ENCODE measurements around the gene TOX3. TPM values are rescaled to one million over a fixed set of nuclear protein-coding genes. Genes with fewer than 3 reads are reported as not detected.

The TOX3 gene
- total RNA-seq, 1 donor from 2014 or later: not detected

DNA sequence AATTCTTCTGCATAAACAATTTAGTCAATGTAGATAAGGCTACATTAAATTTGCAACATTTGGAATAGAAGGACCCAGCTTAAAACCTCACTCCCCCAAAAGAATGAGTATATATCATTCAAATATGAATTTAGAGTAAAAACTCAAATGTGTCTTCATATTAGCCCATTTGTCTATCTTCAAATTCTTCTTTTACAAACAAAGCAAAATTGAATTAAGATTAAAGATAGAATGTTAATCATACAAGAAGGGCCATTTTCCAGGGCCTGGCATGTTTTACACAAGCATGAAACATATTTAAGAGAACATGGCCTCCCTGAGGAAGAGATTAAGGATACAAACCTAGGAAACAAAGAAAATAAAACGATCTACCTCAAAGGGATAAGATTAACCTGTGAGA lies 8.4 kb downstream of the TOX3 start:
- no peak for DNase-seq (ENCODE audit: low read depth, low spot score)

DNA sequence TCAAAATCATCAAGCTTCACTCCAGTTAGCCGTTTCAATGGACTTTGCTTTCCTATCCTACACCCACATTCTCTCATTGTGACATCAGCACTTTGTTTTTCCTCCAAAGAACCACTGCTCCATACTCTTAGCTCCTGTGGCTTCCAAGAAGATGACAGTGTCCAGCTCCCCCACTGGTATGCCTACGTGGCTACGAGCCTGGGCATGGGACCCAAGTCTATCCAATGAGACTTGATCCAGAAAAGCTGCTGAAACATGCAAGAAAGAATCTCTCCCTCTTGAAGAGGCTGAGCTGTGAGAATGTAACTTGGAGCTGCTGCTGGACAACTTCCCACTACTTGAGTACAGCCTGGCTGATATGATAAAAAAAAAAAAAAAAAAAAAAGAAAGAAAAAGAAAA lies 9.4 kb downstream of the TOX3 start:
- no peak for DNase-seq (ENCODE audit: low read depth, low spot score)

DNA sequence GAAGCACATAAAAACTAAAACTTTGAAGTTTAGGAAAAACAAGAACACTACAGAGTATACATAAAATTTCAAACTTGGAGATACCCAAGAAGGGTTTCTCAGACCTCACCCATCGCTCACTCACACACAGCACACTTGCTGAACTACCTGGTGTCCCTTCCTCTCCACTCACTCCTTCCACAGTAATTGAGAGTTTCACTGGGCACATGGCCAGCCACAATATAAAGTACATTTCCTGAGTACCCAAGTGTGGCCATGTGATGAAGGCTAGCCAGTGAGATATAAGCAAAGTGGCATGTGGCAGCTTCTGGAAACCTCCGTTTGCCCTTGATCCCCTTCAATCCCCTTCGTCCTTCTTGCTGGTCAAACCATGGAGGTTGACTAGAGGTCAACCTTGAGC lies 11.9 kb downstream of the TOX3 start:
- DNase-seq (ENCODE audit: low read depth, low spot score): no peak

DNA sequence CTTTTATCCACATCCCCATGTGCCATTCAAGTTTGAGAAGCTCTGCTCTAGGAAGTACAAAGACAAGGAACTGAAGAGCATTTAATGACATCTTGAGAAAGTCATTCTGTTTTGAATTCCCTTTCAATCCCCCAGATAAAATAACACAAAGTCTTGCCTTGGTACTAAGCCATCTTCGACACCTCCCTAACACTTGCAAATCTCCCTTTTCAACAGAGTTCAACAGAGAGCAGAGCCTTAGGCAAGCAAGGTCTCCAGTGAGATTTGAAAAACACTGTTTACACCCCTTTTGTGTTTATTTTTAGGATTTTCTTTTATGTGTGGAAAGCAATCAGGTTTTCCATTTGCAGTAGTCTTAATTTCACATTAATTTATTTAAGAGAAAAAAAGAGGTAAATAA lies 13.6 kb downstream of the TOX3 start:
- DNase-seq (ENCODE audit: low read depth, low spot score): no peak

DNA sequence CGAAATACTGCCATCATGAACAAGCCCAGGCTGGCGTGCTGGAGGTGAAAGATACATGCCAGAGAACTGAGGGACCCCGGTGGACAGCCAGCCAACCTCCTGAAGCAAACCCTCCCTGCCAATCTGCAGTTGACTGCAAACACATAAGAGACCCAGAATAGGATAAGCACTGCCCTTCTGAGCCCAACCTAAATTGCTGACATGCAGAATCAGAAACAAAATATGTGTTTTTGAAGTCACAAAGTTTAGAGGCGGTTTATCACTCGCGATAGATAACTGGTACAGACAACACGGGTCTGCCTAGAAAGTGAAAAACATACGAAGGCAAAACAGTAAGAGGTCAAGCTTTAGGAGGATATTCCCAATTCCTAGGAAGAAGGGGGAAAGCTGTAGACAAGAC lies 14.6 kb downstream of the TOX3 start:
- no peak for DNase-seq (ENCODE audit: low read depth, low spot score)

DNA sequence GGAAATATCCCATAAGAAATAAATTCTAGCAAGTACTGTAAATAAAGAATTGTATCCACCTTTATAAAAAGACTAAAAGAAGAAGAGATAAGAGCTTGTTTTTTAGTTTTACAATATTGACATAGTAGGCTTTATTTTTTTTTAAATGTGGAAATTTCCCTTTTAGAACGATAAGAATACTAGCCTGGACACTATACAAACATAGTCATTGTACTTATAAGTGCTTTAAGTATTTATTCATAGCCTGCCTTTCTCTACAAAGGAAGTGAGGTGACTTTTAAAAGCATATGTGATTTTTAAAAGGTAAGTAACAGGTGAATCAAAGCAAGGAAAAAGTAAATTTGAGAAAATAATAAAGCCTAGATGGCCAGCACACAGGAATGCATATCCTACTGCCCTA lies 17.7 kb downstream of the TOX3 start:
- DNase-seq (ENCODE audit: low read depth, low spot score): no peak

DNA sequence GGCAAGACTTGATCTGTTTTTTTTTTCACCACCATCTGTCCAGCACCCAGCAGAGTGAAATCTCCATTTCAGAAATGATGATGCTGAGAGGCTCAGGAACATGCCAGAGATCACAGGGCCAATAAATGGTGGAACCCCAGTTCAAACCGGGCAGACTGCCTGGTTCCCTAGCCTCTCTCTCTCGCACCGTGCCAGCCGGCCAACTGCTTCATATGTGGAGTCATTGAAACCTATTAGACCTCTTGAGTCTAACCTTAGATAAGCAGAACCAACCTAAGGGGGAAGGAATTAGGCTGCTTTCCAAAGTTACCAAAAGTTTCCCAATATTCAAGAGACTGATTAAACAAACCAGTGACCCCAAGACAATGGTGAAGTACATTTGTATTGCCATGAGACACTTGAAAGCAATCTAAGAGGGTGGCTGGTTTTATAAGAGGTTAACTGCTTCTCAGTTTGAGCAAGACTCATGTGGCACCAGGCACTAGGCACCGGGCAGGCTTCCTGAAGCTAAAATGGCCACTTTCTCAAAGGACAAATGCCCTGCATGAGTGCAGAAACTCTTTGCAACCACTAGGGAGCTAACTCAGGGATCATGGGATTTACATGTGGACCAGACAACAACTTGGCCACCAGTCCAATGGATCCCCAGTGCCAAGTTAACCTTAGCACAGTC lies 18.4 kb downstream of the TOX3 start:
- no peak for DNase-seq (ENCODE audit: low read depth, low spot score)

DNA sequence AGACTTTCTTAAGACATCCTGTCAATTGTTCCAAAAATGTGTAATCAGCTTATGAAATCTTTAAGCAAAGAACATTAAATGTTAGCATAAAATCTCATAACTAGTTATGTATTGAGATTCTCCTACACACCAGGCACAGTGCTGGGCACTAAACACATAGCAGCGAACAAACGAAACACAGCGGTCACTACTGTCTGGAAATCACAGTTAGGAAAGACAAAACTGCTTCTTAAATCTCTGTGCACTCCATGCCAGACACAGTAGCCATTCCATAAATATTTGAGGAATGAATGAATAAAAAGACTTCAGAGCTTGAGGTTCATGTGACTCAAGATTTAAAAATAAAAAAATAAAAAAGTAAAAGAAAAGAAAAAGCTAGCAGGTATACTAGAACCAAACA lies 20.1 kb downstream of the TOX3 start:
- DNase-seq (ENCODE audit: low read depth, low spot score): no peak

DNA sequence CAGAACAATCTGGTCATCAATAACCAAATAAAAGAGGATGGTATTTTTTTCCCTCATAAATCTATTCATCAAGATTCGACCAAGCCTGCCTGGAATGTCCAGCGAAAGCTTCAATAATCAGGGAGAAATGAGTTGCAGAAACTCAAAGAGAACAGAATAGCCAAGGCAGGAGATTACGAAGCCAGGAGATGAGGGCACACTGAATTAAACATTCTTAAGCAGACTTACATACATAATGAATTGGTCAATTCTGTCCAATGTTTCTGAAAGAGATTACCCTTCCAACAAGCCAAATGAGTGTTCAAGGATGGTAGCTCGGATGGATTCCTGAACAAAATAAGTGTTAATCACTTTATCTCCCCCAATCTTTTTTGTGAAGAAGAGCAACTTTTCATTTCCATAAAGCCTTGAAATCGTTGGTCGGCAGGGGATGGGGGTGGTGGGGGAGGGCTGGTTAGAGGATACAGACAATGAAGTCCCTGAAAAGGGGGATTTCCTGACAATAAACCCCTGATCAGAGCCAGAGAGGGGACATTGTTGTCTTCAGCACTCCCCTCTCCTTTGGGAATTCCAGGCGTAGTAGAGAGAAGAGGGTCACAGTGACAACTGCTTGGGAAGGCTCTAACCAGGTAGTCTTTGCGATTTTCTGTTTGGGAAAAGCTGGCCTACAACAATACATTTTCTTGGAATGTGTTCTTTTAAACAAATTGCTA lies 20.7 kb downstream of the TOX3 start:
- DNase-seq (ENCODE audit: low read depth, low spot score): no peak

DNA sequence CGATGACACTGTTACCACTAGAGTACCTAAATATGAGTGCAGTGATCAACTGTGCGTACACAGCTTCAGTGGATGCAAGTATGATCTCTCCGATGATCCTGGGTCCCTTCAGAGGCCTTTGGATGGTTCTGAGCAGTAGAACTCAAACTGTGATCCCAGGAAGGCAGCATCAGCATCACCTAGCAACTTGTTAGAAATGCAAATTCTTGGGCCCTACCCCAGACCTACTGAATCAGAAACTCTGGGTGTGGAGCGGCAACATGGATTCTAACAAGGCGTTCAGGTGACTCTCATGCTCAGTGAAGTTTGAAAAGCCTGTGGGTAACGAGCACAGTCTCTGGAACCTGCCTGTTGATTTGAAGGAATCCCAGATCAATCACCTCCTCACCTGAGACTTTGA lies 25.4 kb downstream of the TOX3 start:
- no peak for DNase-seq (ENCODE audit: low read depth, low spot score)

DNA sequence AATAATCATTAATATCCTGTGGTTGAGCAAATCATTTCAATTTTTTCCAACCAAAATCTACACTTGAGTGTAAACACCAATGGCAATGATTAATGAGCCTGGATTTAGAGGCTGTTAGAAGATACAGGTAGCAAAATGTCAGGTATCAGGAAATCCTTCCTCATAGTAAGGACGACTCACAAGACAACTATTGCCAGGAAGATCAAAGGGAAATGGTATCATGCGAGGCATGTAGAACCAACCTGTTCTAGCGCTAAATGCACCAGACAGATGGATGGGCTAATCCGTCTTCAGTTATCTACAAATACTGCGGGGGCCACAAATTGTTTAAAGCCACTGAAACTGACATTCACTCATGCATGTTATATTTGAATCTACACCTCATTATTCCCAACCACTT lies 28.1 kb downstream of the TOX3 start:
- DNase-seq (ENCODE audit: low read depth, low spot score): no peak

DNA sequence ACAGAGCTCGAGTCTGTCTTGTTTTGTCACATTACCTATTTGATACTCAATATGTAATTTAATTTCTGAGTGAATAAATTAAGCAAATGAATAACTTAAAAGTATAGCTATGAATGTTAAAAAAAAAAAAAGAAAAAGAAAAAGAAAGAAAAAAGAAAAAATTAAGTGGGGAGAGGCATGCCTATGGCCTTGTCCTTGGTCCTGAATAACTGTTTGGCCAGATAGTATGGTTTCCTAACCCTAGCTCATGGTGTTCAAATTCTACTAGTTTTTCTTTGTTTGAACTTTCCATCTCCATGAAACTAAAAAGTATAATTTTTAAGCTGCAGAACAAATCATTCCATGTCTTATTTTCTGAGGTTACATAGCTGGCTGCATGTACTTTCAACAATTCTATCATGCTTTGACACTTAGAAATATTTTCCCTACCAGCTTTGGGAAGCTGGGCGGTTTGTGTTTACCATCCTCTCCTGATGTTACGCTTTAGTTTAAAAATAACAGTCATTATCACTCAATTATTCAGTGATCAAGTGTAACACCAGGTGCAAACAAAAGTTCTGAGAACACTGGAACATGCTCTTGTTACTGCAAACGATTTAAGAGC lies 31.8 kb downstream of the TOX3 start:
- DNase-seq (ENCODE audit: low read depth, low spot score): no peak

DNA sequence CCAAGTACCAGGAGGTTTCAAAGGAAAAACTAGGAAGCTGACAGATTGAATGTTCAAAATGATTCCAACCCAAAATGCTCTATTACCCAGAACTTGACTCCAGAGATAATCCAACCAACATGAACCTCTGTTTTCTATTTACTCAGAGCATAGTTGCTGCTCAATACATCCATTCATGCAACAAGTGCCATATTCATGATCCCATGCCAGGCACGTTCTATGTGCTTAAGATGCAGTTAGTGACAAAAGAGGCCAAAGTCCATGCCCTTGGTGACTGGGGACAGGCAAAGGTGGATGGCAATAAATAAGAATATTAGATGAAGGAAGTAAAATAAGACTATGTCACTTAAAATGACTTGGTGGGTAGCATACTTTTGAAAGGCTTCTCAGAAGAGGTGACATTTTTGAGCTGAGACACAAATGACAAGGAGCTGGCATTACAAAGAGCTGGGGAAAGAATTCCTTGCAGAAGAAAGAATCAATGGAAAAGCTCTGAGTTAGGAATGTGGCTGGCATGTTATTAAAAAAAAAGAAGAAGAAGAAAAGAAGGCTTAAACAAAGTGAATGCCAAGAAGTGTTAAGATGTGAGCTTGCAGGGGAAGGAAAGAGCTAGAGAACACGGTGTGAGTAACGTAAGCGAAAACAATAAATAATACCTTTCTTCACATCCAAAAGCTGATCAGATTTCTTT lies 34.5 kb downstream of the TOX3 start:
- no peak for DNase-seq (ENCODE audit: low read depth, low spot score)

DNA sequence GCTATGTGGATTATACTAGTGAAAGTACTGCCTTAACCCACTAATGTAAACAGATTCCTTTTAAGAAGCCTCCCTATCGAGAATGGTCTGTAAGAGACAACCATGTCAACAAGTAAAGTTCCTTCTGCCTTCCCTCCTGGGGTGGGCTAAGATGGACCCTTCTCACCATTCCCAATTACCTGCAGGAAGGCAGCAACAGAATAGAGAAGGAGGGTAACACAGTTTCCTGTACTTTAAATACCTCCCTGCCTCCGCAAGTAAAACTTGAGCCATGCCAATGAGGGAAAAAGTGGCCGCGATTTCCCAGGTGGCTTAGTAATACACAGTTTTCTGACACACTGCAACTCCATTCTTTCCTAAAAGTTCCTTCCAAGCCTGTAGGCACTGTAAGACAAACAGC lies 45.2 kb downstream of the TOX3 start:
- no peak for DNase-seq (ENCODE audit: low read depth, low spot score)

DNA sequence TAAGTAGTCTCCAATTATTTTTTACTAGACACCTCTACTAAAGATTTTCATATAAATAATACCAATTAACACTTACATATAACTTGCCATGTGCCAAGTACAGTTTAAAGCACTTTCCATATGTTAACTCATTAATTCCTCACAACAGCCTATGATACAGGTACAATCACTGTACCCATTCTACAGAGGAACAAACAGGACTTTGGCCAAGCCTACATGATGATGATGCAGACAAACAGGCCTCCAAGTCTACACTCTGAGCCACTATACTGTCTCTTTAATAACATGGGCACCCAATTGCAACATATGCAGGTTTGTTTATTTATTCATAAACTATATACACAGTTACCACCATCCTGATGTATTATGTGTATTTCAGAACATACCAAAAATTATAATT lies 46.0 kb downstream of the TOX3 start:
- DNase-seq (ENCODE audit: low read depth, low spot score): no peak

DNA sequence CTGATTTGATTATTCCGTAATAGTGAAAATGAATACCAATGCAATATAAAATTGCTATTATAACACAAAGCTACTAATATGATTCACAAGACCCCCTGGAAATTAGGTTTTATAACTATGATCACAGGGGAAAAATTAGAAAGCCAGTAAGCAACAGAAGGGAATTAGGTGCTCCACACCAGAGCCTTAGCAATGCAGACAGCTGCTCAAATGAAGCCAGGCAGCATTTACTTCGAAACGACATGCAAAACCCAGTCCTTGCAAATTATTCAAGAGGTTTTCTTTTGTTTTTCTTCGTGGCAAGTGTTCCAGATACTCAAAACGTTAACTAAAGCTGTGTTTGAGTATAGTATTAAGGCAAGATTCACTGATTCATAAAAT lies 47.9 kb downstream of the TOX3 start:
- no peak for DNase-seq (ENCODE audit: low read depth, low spot score)

DNA sequence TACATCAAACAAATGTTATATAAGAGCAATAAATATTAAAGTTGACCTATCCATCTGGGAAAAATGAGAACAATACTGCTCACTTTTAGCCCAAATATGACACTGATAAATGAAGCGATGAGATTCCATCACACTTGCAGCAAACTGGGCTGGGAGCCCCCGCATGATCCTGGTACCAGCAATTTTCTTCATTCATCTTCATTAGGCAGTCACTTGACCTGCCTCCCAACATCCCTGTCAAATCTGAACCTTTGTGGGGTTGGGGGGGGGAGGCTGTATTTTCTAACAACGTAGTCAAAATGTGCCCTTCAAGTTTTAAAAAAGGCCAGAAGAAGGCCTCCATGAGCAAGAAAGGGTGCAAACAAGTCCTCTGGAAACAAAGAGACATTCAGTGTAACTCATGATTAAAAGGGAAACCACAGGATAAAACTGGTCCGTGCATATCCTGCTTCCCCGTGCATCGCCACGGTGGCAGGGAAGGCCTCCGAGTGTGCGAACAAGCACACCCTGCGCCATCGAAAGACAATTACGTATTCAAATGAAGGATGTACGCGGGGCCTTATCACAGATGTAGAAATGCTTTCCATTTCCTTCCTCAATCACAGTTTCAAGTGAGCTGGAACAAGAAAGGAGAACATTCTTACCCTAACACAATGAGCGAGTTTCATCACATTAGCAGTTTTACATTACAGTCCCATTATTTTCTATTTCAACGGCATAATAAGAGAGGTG lies 48.4 kb downstream of the TOX3 start:
- DNase-seq (ENCODE audit: low read depth, low spot score): no peak

DNA sequence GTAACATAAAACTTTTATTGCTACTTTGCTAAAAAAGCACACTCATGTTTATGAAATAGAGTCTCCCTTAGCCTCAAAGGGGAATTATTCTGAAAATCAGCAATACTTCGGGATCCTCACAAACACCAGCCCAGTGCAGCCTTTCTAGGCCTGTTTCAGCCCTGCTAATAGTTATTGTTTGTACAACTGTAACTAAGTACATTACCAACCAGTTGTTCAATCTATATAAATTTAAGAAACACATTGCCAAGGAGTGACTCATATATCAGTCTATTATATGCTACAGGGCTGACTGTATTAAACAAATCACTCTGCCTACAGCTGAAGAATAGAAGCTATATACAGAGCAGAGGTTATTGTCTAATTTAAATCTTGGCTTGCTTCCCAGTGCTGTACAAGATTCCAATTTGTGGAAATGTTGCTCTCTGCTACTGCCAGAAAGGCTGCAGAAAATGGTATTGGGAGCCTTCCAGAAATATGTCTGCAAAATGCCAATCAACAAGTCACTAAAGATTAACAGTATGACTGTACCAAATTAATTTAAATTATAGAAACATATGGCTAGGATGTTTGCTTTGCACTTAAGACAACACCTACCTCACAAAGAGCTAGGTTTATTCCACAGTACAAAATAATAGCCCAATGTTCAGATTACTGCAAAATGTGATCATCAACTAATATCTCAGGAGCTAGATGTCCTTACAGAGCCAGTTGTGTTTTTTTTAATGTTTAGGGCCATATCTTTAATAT lies 49.7 kb downstream of the TOX3 start:
- DNase-seq (ENCODE audit: low read depth, low spot score): no peak

DNA sequence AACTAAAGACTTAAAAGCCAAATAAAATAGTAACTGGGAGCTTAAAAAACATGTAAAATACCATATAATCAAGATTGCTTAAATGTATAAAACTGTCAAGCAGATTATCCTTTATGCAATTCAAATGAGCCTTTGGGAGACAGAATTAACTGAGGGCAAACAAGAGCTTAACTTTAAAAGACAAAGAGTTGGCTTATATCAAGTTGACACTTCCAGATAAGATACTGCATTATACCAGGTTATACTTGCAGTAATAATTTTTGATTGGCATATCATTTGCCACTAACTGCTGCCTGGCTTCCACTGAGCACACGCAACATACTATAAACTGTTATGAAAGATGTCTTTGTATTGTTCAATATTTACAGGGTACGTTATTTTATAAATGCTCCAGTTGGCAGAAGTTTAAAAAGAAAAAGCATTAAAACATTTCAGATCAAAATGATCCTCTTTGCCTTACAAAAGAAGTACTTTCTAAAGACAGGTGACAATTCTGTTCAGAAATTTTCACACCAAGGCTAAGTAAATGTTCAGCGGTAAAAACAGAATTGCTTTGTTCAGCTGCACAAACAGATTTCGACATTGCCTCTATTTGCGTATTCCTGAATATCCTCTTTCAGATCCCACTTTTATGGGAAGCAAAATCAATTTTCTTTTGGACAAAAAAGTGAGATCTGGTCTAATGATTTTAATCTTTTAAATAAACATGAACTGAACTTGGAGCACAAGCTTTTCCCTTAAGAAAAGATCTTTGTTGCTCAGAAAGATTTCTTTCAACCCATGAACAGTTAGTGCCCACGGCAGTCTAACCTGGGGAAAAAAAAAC lies 50.7 kb downstream of the TOX3 start:
- DNase-seq (ENCODE audit: low read depth, low spot score): no peak

DNA sequence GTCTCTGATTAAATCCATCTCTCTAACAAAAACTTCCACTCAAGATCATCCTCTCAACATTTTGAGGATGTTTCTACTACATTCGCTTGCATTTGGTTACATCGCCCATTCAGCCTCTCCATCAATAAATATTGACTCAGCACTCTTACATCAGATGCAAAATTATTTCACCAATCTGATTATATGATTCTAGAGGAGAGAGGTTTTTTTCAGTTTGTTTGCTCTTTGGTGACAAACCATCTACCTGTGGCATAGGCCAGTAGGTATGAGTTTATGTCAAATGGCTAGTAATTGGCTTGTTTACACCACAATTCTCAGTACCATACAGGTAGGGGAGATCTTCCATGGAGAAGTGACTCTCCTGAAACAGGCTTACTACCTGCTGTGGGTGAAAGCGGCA lies 52.3 kb downstream of the TOX3 start:
- no peak for DNase-seq (ENCODE audit: low read depth, low spot score)

Measured in pulmonary artery endothelial cell (primary cell).